T-helper 2 cell treated with Interferon-gamma antibody and Interleukin-4, amounts not matched to agents 5 μg/mL and 100 μg/mL, for 36 hours (primary cell): ENCODE data around the gene CCNQ.
"Not testable (repeated sequence)": the region's sequence is repeated elsewhere in the genome, so short reads cannot be mapped to it uniquely, and the experiment has no call there.

Experiments used
- DNase-seq: peaks from one replicate; pipeline ENCODE4 v3.0.0; 2021; ENCODE audit warnings: low spot score
- H3K27ac Mint-ChIP-seq: one replicate; pipeline ENCODE4 v1.8.0; 2021; ENCODE audit warnings: mild to moderate bottlenecking, mixed read lengths
- H3K27me3 Mint-ChIP-seq: one replicate; pipeline ENCODE4 v1.8.0; 2021; ENCODE audit warnings: low read depth, mixed read lengths
- H3K36me3 Mint-ChIP-seq: one replicate; pipeline ENCODE4 v1.8.0; 2021; ENCODE audit warnings: low read depth, mixed read lengths
- H3K4me1 Mint-ChIP-seq: one replicate; pipeline ENCODE4 v1.8.0; 2021; ENCODE audit warnings: low read depth, mixed read lengths
- H3K4me3 Mint-ChIP-seq: one replicate; pipeline ENCODE4 v1.8.0; 2022; ENCODE audit warnings: mild to moderate bottlenecking, moderate library complexity, mixed read lengths
- H3K9me3 Mint-ChIP-seq: one replicate; pipeline ENCODE4 v1.8.0; 2021; ENCODE audit warnings: mixed read lengths

CCNQ gene

DNA sequence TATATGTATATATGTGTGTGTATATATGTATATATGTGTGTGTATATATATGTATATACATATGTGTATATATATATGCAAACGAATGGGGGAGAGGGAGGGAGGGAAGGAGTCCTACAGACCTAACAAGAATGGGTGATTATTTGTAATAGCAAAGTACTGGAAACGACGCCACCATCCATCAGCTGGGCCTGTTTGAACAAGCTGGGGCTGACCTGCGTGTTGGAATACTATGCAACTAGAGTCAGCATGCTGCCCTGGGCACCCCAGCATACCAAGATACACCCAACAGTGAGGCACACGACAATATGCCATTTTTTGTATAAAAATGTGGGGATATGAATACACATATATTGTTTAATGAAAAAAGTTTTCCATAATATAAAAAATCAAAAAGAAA lies 21.6 kb upstream of the CCNQ start:
- peaks cover 9% of the 10 kb centered on the region for H3K27me3 Mint-ChIP-seq
- H3K36me3 Mint-ChIP-seq: no peaks in the 10 kb centered on the region
- no peak for DNase-seq
- H3K9me3 Mint-ChIP-seq: no peaks in the 10 kb centered on the region
- no peak overlapping the region for H3K4me3 Mint-ChIP-seq
- no peaks in the 10 kb centered on the region for H3K4me1 Mint-ChIP-seq
- no peak overlapping the region for H3K27ac Mint-ChIP-seq

DNA sequence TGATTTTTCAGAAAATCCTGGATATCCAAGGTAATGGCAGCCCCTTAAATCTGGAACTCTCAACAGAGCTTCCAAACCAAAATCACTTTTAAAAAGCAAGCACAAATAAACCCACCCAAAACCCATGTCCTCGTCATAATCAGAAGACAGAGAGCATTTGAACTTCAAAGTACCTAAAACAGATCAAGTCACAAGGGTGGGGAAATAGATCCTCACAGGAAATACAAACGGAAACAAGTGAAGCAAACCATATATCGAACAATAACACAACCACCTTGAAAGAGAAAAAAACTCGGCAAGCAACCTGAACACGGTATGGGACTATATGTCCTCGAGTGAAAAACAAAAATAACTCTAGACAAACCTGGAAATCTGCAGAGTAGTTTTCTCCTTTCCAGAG lies 15.9 kb upstream of the CCNQ start:
- no peak overlapping the region for H3K27ac Mint-ChIP-seq
- no peak for DNase-seq
- no peaks in the 10 kb centered on the region for H3K9me3 Mint-ChIP-seq
- H3K4me3 Mint-ChIP-seq: no peak overlapping the region
- H3K4me1 Mint-ChIP-seq: peaks cover 7% of the 10 kb centered on the region
- H3K27me3 Mint-ChIP-seq: peaks cover 21% of the 10 kb centered on the region
- H3K36me3 Mint-ChIP-seq: no peaks in the 10 kb centered on the region

DNA sequence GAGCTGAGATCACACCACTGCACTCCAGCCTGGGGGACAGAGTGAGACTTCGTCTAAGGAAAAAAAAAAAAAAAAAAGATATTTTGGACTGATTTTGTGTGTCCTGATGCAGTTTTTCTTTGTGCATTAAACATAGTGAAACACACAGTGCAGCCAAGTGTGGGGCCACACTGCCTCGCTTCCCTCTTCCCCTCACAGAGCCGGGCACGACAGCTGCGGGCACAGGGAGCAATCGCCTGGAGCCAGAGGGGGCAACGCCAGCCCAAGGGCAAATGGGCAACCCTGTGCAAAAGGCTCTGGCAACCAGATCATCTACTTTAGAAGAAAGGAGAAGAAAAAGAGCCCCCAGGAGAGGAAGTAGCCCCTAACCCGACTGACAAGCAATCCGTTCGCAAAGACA lies 13.5 kb upstream of the CCNQ start:
- H3K27me3 Mint-ChIP-seq: peaks cover 16% of the 10 kb centered on the region
- no peak for DNase-seq
- no peaks in the 10 kb centered on the region for H3K36me3 Mint-ChIP-seq
- H3K27ac Mint-ChIP-seq: no peak overlapping the region
- H3K4me3 Mint-ChIP-seq: no peak overlapping the region
- peaks cover 7% of the 10 kb centered on the region for H3K4me1 Mint-ChIP-seq
- H3K9me3 Mint-ChIP-seq: no peaks in the 10 kb centered on the region

DNA sequence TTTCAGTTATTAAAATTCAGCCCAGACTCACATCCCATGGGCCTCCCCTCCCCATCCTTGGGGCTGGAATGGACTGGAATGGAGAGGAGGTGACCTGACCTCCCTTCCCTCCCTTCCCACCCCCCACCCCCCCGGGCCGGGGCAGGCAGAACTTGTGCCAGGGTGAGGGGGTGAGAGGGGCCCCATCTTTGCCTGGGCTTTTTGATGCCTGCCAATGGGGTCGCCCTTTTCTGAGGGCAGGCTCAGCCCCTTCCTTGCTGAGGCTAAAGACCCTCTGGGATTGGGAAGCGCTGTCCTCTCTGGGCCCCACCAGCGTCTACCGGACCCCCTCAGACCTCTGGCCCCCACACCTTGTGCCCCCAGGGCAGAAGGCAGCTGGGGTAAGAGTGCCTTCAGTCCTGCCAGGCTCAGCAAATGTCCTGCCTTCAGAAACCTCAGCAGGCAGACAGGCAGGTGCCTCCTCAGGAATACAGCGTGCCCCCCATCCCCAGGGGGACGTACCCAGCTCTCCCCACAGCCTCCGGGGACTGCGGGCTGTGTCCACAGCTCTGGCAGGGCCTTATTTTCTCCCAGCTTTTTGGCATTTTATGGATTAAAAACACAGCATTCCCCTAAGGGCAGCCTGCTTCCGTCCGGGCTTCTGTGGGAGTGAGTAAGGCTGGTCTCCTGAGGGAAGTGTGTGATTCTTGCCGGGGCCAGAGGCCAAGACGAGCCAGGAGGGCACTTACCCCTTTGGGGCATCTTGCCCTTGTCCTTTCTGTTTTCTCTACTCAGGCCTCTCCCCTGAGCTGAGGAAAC lies 12.6 kb upstream of the CCNQ start:
- peaks cover 22% of the 10 kb centered on the region for H3K27me3 Mint-ChIP-seq
- no peaks in the 10 kb centered on the region for H3K36me3 Mint-ChIP-seq
- H3K9me3 Mint-ChIP-seq: no peaks in the 10 kb centered on the region
- H3K27ac Mint-ChIP-seq: no peak overlapping the region
- H3K4me3 Mint-ChIP-seq: no peak overlapping the region
- H3K4me1 Mint-ChIP-seq: peaks cover 7% of the 10 kb centered on the region
- no peak for DNase-seq

DNA sequence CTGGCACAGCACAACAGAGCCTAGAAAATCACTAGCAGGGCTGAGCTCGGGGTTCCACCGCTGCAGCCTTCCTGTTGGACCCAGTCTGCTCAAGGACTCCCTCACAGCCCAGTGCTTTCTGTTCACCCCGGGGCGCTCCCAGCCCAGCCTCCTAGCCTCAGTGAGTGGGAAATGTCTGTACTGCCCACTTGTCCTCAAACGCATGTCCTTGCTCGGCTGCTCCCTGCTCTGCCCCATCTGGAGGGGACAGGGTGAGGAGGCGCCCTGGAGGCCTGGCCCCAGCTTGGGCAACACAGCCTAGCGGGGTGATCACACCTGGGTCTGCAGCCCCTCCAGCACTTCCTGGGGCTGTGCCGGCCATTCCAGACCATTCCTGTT lies 11.9 kb upstream of the CCNQ start:
- H3K27me3 Mint-ChIP-seq: peaks cover 24% of the 10 kb centered on the region
- no peak for DNase-seq
- H3K9me3 Mint-ChIP-seq: no peaks in the 10 kb centered on the region
- no peaks in the 10 kb centered on the region for H3K36me3 Mint-ChIP-seq
- H3K27ac Mint-ChIP-seq: no peak overlapping the region
- peak overlapping the region; percentile 76 for H3K4me3 Mint-ChIP-seq
- peaks cover 7% of the 10 kb centered on the region for H3K4me1 Mint-ChIP-seq

DNA sequence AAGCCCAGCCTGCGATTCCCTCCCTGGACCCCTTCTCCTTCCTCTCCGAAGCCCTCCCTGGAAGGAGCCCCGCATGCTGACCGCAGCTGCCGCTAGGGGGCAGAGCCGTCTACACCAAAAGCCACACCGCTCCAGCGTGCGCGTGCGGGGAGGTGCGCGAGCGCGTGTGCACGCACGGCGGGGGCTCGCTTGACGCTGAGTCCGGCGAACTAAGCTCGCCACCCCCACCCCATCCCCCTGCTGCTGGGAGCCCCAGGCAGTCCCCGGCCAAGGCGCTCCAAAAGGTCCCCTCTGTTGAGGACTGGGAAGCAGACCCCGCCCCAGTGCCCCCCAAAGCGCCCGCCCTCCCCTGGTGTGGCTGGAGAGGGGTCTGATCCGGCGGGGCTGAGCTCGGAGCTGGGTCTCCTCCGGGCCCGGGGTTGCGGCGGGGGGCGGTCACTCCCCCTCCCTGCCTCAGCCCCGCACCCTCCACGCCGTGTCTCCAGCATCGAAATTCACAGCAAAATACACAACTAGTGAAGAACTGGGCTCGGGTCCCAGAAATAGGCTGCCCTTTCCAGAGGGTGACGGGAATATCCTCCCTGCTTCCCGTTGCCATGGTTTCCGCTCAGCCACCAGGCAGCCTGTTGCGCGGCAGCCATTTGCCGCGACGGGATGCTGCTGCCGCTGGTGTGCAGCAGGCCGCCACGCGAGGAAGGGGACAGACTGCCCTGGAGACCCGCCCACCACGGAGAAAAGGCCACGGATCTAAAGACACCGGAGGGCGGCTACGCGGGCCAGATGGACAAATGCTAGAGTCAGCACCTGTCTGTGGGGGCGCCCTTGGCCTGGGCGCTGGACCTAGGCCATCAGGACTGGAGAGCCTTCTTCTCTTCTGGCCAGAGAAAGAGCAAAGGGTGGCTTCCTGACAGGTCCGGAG lies 11.2 kb upstream of the CCNQ start:
- Mint-ChIP-seq H3K27me3 (peaks cover 18% of the 10 kb centered on the region), H3K36me3 (no peaks in the 10 kb centered on the region), H3K4me1 (peaks cover 6% of the 10 kb centered on the region), H3K4me3 (peak overlapping the region; percentile 76), H3K9me3 (no peaks in the 10 kb centered on the region), H3K27ac (no peak overlapping the region)
- DNase-seq: peak; percentile 53

DNA sequence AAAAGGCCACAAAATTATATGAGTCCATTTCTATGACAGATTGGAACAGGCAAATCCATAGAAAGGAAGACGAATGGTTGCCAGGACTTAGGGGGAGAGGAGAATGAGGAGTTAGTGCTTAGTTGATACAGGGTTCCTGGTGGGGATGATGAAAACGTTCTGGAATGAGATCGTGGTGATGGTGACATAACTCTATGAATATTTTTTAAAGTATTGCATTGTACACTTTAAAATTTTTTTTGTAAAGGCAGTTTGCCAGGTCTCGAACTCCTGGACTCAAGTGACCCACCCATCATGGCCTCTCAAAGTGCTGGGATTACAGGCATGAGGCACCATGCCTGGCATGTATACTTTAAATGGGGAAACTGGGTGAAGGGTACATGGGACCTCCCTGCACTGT lies 9.9 kb upstream of the CCNQ start:
- peaks cover 11% of the 10 kb centered on the region for H3K27me3 Mint-ChIP-seq
- H3K36me3 Mint-ChIP-seq: no peaks in the 10 kb centered on the region
- no peak overlapping the region for H3K4me3 Mint-ChIP-seq
- peaks cover under 1% of the 10 kb centered on the region for H3K4me1 Mint-ChIP-seq
- no peak for DNase-seq
- no peaks in the 10 kb centered on the region for H3K9me3 Mint-ChIP-seq
- H3K27ac Mint-ChIP-seq: no peak overlapping the region

DNA sequence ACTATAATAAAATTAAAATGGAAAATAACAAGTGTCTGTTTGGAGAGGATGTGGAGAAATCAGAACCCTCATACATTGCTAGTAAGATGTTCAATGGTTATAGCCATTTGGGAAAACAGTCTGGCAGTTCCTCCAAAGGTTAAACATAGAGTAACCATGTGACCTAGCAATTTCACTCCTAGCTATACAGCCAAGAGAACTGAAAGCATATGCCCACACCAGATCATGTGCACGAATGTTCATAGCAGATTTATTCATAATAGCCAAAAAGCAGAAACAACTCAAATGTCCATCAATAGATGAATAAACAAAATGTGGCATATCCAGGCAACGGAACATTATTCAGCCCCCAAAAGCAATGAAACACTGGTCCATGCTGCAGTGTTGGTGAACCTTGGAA lies 9.4 kb upstream of the CCNQ start:
- Mint-ChIP-seq H3K27ac (no peak overlapping the region), H3K4me1 (peaks cover 2% of the 10 kb centered on the region), H3K36me3 (no peaks in the 10 kb centered on the region), H3K9me3 (no peaks in the 10 kb centered on the region), H3K4me3 (no peak overlapping the region), H3K27me3 (peaks cover 11% of the 10 kb centered on the region)
- no peak for DNase-seq

DNA sequence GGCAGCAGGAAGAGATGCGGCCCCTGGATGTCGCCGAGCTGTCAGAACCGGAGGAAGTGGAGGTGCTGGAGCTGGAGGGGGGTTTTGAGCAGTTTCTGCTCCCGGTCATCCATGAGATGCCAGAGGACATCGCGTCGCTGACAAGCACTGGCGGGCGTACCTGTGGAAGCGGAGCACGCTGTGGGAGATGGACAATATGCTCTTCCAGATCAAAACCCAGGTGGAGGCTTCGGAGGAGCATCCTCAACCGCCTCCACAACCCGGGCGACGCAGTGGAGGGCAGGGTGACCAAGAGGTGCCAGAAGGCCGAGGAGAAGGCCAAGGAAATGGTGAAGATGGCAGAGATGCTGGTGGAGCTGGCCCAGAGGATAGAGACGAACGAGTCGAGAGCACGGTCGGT lies 7.6 kb upstream of the CCNQ start:
- Mint-ChIP-seq H3K27me3 (peaks cover 11% of the 10 kb centered on the region), H3K9me3 (no peaks in the 10 kb centered on the region), H3K27ac (no peak overlapping the region), H3K4me3 (no peak overlapping the region), H3K4me1 (peaks cover 2% of the 10 kb centered on the region), H3K36me3 (no peaks in the 10 kb centered on the region)
- DNase-seq: no peak

DNA sequence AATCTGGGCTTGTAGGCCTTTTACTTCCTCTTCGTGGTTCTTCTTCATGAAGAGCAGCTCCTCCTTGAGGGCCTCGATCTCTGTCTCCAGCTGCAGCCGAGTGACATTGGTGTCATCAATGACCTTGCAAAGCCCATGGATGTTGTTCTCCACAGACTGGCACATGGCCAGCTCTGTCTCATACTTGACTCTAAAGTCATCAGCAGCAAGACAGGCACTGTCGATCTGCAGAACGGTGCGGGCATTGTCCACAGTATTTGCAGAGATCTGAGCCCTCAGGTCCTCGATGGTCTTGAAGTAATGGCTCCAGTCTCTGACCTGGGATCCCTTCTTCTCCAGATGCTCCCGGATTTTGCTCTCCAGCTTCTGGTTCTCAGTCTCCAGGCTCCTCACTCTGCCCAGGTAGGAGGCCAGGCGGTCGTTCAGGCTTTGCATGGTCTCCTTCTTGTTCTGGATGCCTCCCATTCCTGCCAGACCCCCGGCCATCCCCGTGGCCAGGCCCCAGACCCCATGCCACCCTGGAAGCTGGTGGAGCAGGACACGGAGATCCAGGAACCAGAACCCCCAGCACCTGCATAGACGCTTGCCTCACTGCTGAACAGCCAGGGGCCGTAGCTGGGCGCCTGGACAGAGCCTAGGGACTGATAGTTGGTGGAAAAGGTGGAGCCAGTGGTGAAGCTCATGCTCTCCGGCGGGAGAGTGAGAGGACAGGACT lies 5.9 kb upstream of the CCNQ start:
- not testable (repeated sequence) for H3K27me3 Mint-ChIP-seq

DNA sequence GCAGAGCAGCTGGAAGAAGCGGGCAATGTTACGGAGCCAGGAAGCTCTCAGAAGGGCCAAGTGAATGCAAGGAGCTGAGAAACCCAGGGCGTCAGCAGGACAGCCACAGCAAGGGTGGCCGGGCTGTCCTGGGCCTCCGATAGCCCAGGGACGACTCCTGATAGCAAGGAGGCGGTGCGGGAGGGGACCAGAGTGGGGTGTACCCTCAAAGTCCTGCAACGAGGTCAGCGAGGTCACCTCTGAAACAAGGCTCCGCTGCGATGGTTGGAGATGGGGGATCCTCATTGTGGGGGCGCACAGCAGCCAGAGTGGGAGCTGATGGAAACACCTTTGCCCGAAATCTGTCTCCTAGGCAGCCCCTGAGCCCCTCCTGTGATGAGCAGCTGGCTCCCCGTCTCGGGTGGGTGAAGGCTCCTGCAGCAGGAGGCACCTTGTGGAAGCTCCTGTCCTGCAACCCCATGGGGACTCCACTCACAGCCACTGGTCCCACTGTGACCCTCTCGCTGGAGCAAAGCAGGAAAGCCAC lies 4.3 kb upstream of the CCNQ start:
- Mint-ChIP-seq H3K27ac (no peak overlapping the region), H3K4me1 (peaks cover 19% of the 10 kb centered on the region), H3K4me3 (no peak overlapping the region), H3K27me3 (peaks cover 10% of the 10 kb centered on the region), H3K9me3 (no peaks in the 10 kb centered on the region), H3K36me3 (no peaks in the 10 kb centered on the region)
- no peak for DNase-seq

More for the DNA sequence above, 5.9 kb upstream of the CCNQ start:
- DNase-seq, H3K36me3 Mint-ChIP-seq, H3K9me3 Mint-ChIP-seq, H3K4me3 Mint-ChIP-seq, H3K27ac Mint-ChIP-seq: not testable (repeated sequence)
- H3K4me1 Mint-ChIP-seq: peaks cover 17% of the 10 kb centered on the region

DNA sequence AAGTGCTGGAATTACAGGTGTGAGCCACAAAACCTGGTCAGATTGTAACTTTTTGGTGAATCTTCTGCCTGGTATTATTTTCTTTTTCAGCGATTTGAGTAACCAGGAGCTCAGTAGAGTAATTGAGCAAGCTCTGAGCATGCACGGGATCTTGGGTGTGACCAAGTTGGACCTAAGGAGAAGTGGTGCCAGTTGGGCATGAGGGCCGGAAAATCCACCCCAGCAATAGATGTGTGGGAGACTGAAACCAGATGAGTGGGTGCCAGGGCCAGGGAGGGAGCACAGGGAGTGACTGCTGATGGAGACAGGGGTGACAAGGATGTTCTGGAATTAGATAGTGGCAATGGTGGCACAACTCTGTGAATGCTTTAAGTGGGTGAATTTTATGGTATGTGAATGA lies 3.7 kb upstream of the CCNQ start:
- DNase-seq: no peak
- peaks cover 10% of the 10 kb centered on the region for H3K27me3 Mint-ChIP-seq
- H3K27ac Mint-ChIP-seq: no peak overlapping the region
- peaks cover 24% of the 10 kb centered on the region for H3K4me1 Mint-ChIP-seq
- H3K4me3 Mint-ChIP-seq: no peak overlapping the region
- H3K9me3 Mint-ChIP-seq: no peaks in the 10 kb centered on the region
- no peaks in the 10 kb centered on the region for H3K36me3 Mint-ChIP-seq

DNA sequence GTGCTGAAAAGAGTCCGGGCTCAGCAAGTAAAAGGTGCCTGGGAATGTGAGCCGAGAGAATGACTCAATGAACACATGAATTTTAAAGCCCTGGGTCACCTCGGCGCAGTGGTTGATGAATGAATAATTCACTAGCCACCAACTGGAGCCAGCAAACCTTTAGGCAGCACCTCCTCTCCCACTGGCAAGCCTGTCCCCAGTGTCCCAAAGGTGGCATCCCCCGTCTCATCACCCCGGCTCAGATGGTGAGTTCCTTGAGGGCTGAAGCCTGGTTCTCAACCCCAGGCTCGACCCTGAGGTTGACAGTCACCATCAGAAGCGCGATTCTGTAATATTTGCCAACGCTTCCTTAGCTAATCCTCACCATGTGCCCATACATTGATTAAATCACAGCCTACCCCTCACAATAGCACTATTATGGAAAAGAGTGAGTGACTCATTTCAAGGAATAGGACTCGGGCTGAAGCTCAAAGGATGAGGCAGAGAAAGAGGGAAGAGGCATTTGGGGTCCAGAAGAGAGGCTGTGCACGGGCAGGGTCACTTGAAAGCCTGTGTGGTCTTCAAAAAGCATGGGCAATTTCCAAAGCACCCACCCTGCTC lies 2.7 kb upstream of the CCNQ start:
- H3K4me3 Mint-ChIP-seq: peak overlapping the region; percentile 32
- DNase-seq: no peak
- no peak overlapping the region for H3K27ac Mint-ChIP-seq
- H3K36me3 Mint-ChIP-seq: no peaks in the 10 kb centered on the region
- peaks cover 34% of the 10 kb centered on the region for H3K4me1 Mint-ChIP-seq
- H3K27me3 Mint-ChIP-seq: peaks cover 2% of the 10 kb centered on the region
- no peaks in the 10 kb centered on the region for H3K9me3 Mint-ChIP-seq
